Esophagus muscularis mucosa (tissue), 4 donors: ENCODE measurements around the gene SCRN2. TPM values are rescaled to one million over a fixed set of nuclear protein-coding genes. Genes with fewer than 3 reads are reported as not detected.

Source experiments
- DNase-seq: peaks from one replicate; pipeline ENCODE4 v3.0.0-alpha.2; 2017; ENCODE audit errors: extremely low spot score
- H3K27ac ChIP-seq, 4 donors: fragments of 200-600 bp; sonication (generic); replicated peaks in 1 of 4; 1 replicate in 3 of 4; 2 replicates in 1 of 4; pipeline ENCODE4 v1.5.1; 2016 to 2019; ENCODE audit warnings: mild to moderate bottlenecking in 1 of 4
- H3K27me3 ChIP-seq, 4 donors: fragments of 200-600 bp; sonication (generic); one replicate each; pipeline versions ENCODE4 v1.5.1 to v1.6.0; 2016 to 2019
- H3K36me3 ChIP-seq, 4 donors: fragments of 200-600 bp; sonication (generic); one replicate each; pipeline ENCODE4 v1.5.1; 2016 to 2019
- H3K4me1 ChIP-seq, 4 donors: fragments of 200-600 bp; sonication (generic); one replicate each; pipeline ENCODE4 v1.5.1; 2016 to 2019
- H3K4me3 ChIP-seq, 4 donors: fragments of 200-600 bp; sonication (generic); 1 replicate in 2 of 4; 2 replicates in 2 of 4; pipeline ENCODE4 v1.5.1; 2016 to 2019; ENCODE audit warnings: mild to moderate bottlenecking in 4 of 4, moderate library complexity in 1 of 4
- H3K9me3 ChIP-seq, 4 donors: fragments of 200-600 bp; sonication (generic); 1 replicate in 3 of 4; 2 replicates in 1 of 4; pipeline ENCODE4 v1.5.1; 2016 to 2019
- CTCF ChIP-seq, 3 experiments: fragments of 200-600 bp in 2 of 3; fragments of 450-650 bp in 1 of 3; sonication (generic) in 2 of 3; IDR thresholded peaks; one replicate each; pipeline ENCODE4 v1.5.1; 2017 to 2019; ENCODE audit warnings: antibody characterized with exemption in 3 of 3, mild to moderate bottlenecking in 2 of 3, moderate library complexity in 1 of 3
- EP300 ChIP-seq: sonication (generic); formaldehyde crosslinking; IDR thresholded peaks from one replicate; pipeline ENCODE4 v1.6.1; 2017; ENCODE audit warnings: antibody characterized with exemption
- POLR2A ChIP-seq: fragments of 450-650 bp; IDR thresholded peaks from one replicate; pipeline ENCODE4 v1.6.1; 2017; ENCODE audit warnings: antibody characterized with exemption, moderate library complexity, mild to moderate bottlenecking, low read depth
- POLR2AphosphoS5 ChIP-seq, 2 donors: sonication (generic); formaldehyde crosslinking; IDR thresholded peaks; one replicate each; pipeline ENCODE4 v1.6.1; 2017; ENCODE audit warnings: antibody characterized with exemption in 2 of 2
- WGBS: methylation state at CpG from one replicate; pipeline ENCODE4 v1.1.5; 2018; 5-methylcytosine and 5-hydroxymethylcytosine counted together
- intact Hi-C: fragments of 100-400 bp; cut with DNase I; formaldehyde crosslinking; loops from one replicate; pipeline ENCODE4 v1.15.1; 2023
- total RNA-seq, 4 donors: library from RNA; depleted of rRNA; stranded (reverse); fragments of >200 nt; gene quantifications; one replicate each; pipeline versions ENCODE4 v1.1.0 to v1.2.1, GENCODE V29; 2016

The SCRN2 gene
- total RNA-seq, 4 donors from 2014 or later, result 9.6 to 34.0 (median 23.1) TPM

GRCh38 chr17:47819475-47819874, 21.6 kb downstream of the SCRN2 start:
- intact Hi-C loops, result no loop called here
- peaks cover 11 to 67% (median 65%) of the 10 kb centered on the region in 4 donors for H3K36me3 ChIP-seq

GRCh38 chr17:47818002-47818695, 22.9 kb downstream of the SCRN2 start:
- H3K4me3 ChIP-seq, result no peak overlapping the region
- intact Hi-C loops, result no loop called here
- H3K27ac ChIP-seq, result no peak overlapping the region
- 91% methylated on average over 6 of the region's 11 CpGs for WGBS
- no peaks in the 10 kb centered on the region for H3K27me3 ChIP-seq
- H3K9me3 ChIP-seq, result no peaks in the 10 kb centered on the region
- peaks cover 22 to 29% (median 23%) of the 10 kb centered on the region in 4 donors for H3K4me1 ChIP-seq
- DNase-seq, result no peak
- peaks cover 0 to 67% (median 65%) of the 10 kb centered on the region in 4 donors for H3K36me3 ChIP-seq
- TF ChIP-seq POLR2A (no peak), CTCF (IDR thresholded peaks at IDR 0.05) (no peak), POLR2AphosphoS5 (IDR thresholded peaks at IDR 0.05) (no peak), EP300 (no peak)

More at GRCh38 chr17:47819475-47819874, 21.6 kb downstream of the SCRN2 start:
- WGBS, result 74% methylated on average over 8 of the region's 10 CpGs
- Histone ChIP-seq H3K9me3 (no peaks in the 10 kb centered on the region), H3K4me3 (no peak overlapping the region), H3K4me1 (peaks cover 22 to 29% (median 23%) of the 10 kb centered on the region in 4 donors), H3K27ac (no peak overlapping the region), H3K27me3 (no peaks in the 10 kb centered on the region)
- TF ChIP-seq POLR2A, result no peak
- no peak for TF ChIP-seq POLR2AphosphoS5 (IDR thresholded peaks at IDR 0.05)
- TF ChIP-seq EP300, result no peak
- no peak for TF ChIP-seq CTCF (IDR thresholded peaks at IDR 0.05)
- no peak for DNase-seq

GRCh38 chr17:47816947-47817346, 24.1 kb downstream of the SCRN2 start:
- no peaks in the 10 kb centered on the region for H3K27me3 ChIP-seq
- no peak for TF ChIP-seq POLR2A
- H3K4me3 ChIP-seq, result no peak overlapping the region
- peaks cover 16 to 21% (median 18%) of the 10 kb centered on the region in 4 donors for H3K4me1 ChIP-seq
- peaks cover 0 to 76% (median 73%) of the 10 kb centered on the region in 4 donors for H3K36me3 ChIP-seq
- no peaks in the 10 kb centered on the region for H3K9me3 ChIP-seq
- DNase-seq, result no peak
- 96% methylated on average over 10 of the region's 10 CpGs for WGBS
- intact Hi-C loops, result no loop called here
- no peak overlapping the region for H3K27ac ChIP-seq

- H3K36me3 ChIP-seq, result peaks cover 0 to 80% (median 74%) of the 10 kb centered on the region in 4 donors
- H3K4me3 ChIP-seq, result no peak overlapping the region
- no peaks in the 10 kb centered on the region for H3K9me3 ChIP-seq
- no peaks in the 10 kb centered on the region for H3K27me3 ChIP-seq
- DNase-seq, result no peak
- H3K4me1 ChIP-seq, result peaks cover 11 to 17% (median 11%) of the 10 kb centered on the region in 4 donors
- TF ChIP-seq POLR2A (no peak), CTCF (IDR thresholded peaks at IDR 0.05) (no peak), POLR2AphosphoS5 (IDR thresholded peaks at IDR 0.05) (no peak), EP300 (no peak)
- intact Hi-C loops, result no loop called here
- no peak overlapping the region for H3K27ac ChIP-seq
- 92% methylated on average over 13 of the region's 21 CpGs for WGBS
These were observed 24.9 kb downstream of the SCRN2 start for GRCh38 chr17:47816111-47816735.

- TF ChIP-seq CTCF (IDR thresholded peaks at IDR 0.05), result no peak
- TF ChIP-seq POLR2AphosphoS5 (IDR thresholded peaks at IDR 0.05), result no peak
- TF ChIP-seq EP300, result no peak
- no peak for TF ChIP-seq POLR2A
- H3K4me3 ChIP-seq, result no peak overlapping the region
- H3K27me3 ChIP-seq, result no peaks in the 10 kb centered on the region
- peaks cover 1 to 15% (median 2%) of the 10 kb centered on the region in 4 donors for H3K4me1 ChIP-seq
- no peak overlapping the region for H3K27ac ChIP-seq
- intact Hi-C loops, result no loop called here
- WGBS, result 97% methylated on average over 21 of the region's 21 CpGs
- no peak for DNase-seq
- no peaks in the 10 kb centered on the region for H3K9me3 ChIP-seq
- peaks cover 0 to 87% (median 78%) of the 10 kb centered on the region in 4 donors for H3K36me3 ChIP-seq
These were observed 25.8 kb downstream of the SCRN2 start for GRCh38 chr17:47815106-47815918.
